Sigmoid colon (tissue), 4 donors: ENCODE measurements around the gene CCNL2.
"Not testable (repeated sequence)": the region's sequence is repeated elsewhere in the genome, so short reads cannot be mapped to it uniquely, and the experiment has no call there.

Experiments used
- EP300 ChIP-seq, 4 donors: sonication (generic); formaldehyde crosslinking; IDR thresholded peaks; one replicate each; pipeline ENCODE4 v1.6.1; 2017; ENCODE audit warnings: antibody characterized with exemption in 4 of 4
- POLR2AphosphoS5 ChIP-seq, 4 donors: sonication (generic); formaldehyde crosslinking; IDR thresholded peaks; one replicate each; pipeline ENCODE4 v1.6.1; 2017; ENCODE audit warnings: antibody characterized with exemption in 4 of 4

GRCh38 chr1:1428967-1429366 lies 29.8 kb upstream of the CCNL2 start:
- TF ChIP-seq EP300, POLR2AphosphoS5 (IDR thresholded peaks at IDR 0.05): not testable (repeated sequence)
